Stimulated activated CD4-positive, alpha-beta T cell treated with anti-CD3 and anti-CD28 coated beads, Interleukin-1b, Interleukin-23, amount 100 ng/mL, for 4 hours (primary cell): ENCODE results near the gene OR2T3.
"Not testable (repeated sequence)": the region's sequence is repeated elsewhere in the genome, so short reads cannot be mapped to it uniquely, and the experiment has no call there.

Experiments
- DNase-seq, 2 donors: peaks; one replicate each; pipeline ENCODE4 v3.0.0-alpha.2; 2020; ENCODE audit warnings: low read depth in 2 of 2

The OR2T3 gene

GRCh38 chr1:248473051-248473450 lies at the start of gene OR2T3:
OR2T3 (plus strand) TSS chr1:248473351; CDS start chr1:248473351, 0 bp downstream.
- not testable (repeated sequence) for DNase-seq

GRCh38 chr1:248427526-248428191 lies 45.5 kb upstream of the OR2T3 start:
- not testable (repeated sequence) for DNase-seq

GRCh38 chr1:248428192-248428533 lies 45.0 kb upstream of the OR2T3 start:
- not testable (repeated sequence) for DNase-seq

GRCh38 chr1:248431683-248432082 lies 41.5 kb upstream of the OR2T3 start:
- DNase-seq, result not testable (repeated sequence)

- DNase-seq, result not testable (repeated sequence)
These were observed 41.0 kb upstream of the OR2T3 start for GRCh38 chr1:248432201-248432600.

GRCh38 chr1:248433811-248434415 lies 39.2 kb upstream of the OR2T3 start:
- not testable (repeated sequence) for DNase-seq

GRCh38 chr1:248434913-248435312 lies 38.2 kb upstream of the OR2T3 start:
- DNase-seq, result not testable (repeated sequence)

GRCh38 chr1:248436303-248436702 lies 36.8 kb upstream of the OR2T3 start:
- not testable (repeated sequence) for DNase-seq

GRCh38 chr1:248438668-248439067 lies 34.5 kb upstream of the OR2T3 start:
- not testable (repeated sequence) for DNase-seq

GRCh38 chr1:248439283-248439682 lies 33.9 kb upstream of the OR2T3 start:
- not testable (repeated sequence) for DNase-seq

- not testable (repeated sequence) for DNase-seq
These were observed 30.5 kb upstream of the OR2T3 start for GRCh38 chr1:248442500-248443277.

- not testable (repeated sequence) for DNase-seq
These were observed 28.5 kb upstream of the OR2T3 start for GRCh38 chr1:248444603-248445002.

GRCh38 chr1:248445399-248445798 lies 27.8 kb upstream of the OR2T3 start, which contains the start of gene OR2T2:
OR2T2 (plus strand) TSS chr1:248445637; CDS start chr1:248452798, 7,161 bp downstream.
- DNase-seq, result not testable (repeated sequence)

GRCh38 chr1:248448409-248449074 lies 24.6 kb upstream of the OR2T3 start:
- not testable (repeated sequence) for DNase-seq

- DNase-seq, result not testable (repeated sequence)
These were observed 23.2 kb upstream of the OR2T3 start for GRCh38 chr1:248449821-248450465.

GRCh38 chr1:248450466-248451145 lies 22.5 kb upstream of the OR2T3 start:
- DNase-seq, result not testable (repeated sequence)

- DNase-seq, result not testable (repeated sequence)
These were observed 19.5 kb upstream of the OR2T3 start for GRCh38 chr1:248453619-248454018.

- DNase-seq, result not testable (repeated sequence)
These were observed 18.1 kb upstream of the OR2T3 start for GRCh38 chr1:248455045-248455444.

- not testable (repeated sequence) for DNase-seq
These were observed 16.5 kb upstream of the OR2T3 start for GRCh38 chr1:248456635-248457034.

GRCh38 chr1:248459117-248459516 lies 14.0 kb upstream of the OR2T3 start:
- not testable (repeated sequence) for DNase-seq

- no peak for DNase-seq
These were observed 2.0 kb upstream of the OR2T3 start for GRCh38 chr1:248471154-248471553.
